Gastrocnemius medialis (tissue), 4 donors: Measurements from ENCODE around the gene PDIA3.

Experiments used
- CTCF ChIP-seq, 5 experiments: fragments of 450-650 bp in 3 of 5; fragments of 200-600 bp in 2 of 5; sonication (generic) in 2 of 5; IDR thresholded peaks in 4 of 5; conservative IDR thresholded peaks in 1 of 5; 1 replicate in 4 of 5; 2 replicates in 1 of 5; pipeline ENCODE4 v1.5.1; 2016 to 2019; ENCODE audit warnings: antibody characterized with exemption in 5 of 5, mild to moderate bottlenecking in 3 of 5, moderate library complexity in 3 of 5
- POLR2A ChIP-seq, 2 donors: fragments of 450-650 bp; IDR thresholded peaks; one replicate each; pipeline ENCODE4 v1.6.1; 2017; ENCODE audit warnings: antibody characterized with exemption in 2 of 2, mild to moderate bottlenecking in 2 of 2, moderate library complexity in 2 of 2

DNA sequence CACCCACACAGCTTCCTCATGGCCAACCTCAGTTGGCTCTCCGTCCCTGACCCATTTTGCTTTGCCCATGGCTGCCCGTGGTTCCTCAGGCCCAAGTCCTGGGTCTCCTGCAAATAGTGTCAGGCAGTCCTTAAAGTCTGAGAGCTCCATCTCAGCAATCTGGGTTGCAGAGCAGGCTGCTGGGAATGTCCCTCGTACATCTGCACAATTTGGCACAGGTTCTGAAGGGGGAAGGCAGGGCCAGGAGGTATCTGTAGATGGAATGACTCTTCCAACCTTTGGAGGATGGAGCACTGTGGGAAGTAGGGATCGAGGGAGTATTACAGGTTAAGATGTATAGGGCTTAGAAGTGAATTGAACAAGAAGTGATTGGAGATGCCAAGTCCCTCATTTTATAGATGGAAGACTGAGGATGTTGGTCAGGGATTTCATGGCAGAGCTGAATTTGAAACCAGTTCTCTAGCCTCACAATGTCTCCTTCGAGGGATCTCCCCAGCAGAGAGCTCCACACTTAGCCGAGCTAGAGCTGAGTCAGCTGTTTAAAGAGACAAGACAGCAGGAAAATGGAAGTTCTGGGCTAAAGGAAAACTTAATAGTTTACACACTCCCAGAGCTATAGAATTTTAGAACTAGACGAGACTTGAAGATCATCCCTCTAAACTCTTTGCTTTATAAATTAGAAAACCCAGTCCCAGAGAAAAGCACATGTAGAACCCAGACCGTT is 43.4 kb upstream of the PDIA3 start:
- TF ChIP-seq CTCF (IDR thresholded peaks at IDR 0.05 in 4 of 5, conservative IDR thresholded peaks at IDR 0.05 in 1 of 5), result no peak
- no peak for TF ChIP-seq POLR2A (IDR thresholded peaks at IDR 0.05)
